Suprapubic skin (tissue), 4 donors: ENCODE measurements around the gene IRF4. TPM values are rescaled to one million over a fixed set of nuclear protein-coding genes. Genes with fewer than 3 reads are reported as not detected.

ENCODE experiments used
- DNase-seq, 2 donors: peaks; one replicate each; pipeline ENCODE4 v3.0.0-alpha.2; 2019; ENCODE audit warnings: low spot score in 2 of 2
- H3K27ac ChIP-seq: fragments of 200-600 bp; sonication (generic); one replicate; pipeline ENCODE4 v1.5.1; 2019
- H3K27me3 ChIP-seq: fragments of 200-600 bp; sonication (generic); one replicate; pipeline ENCODE4 v1.5.1; 2019
- H3K36me3 ChIP-seq: fragments of 200-600 bp; sonication (generic); one replicate; pipeline ENCODE4 v1.5.1; 2019
- H3K4me1 ChIP-seq: fragments of 200-600 bp; sonication (generic); one replicate; pipeline ENCODE4 v1.5.1; 2019
- H3K4me3 ChIP-seq: fragments of 200-600 bp; sonication (generic); one replicate; pipeline ENCODE4 v1.5.1; 2019; ENCODE audit warnings: mild to moderate bottlenecking
- H3K9me3 ChIP-seq: fragments of 200-600 bp; sonication (generic); one replicate; pipeline ENCODE4 v1.5.1; 2019
- EP300 ChIP-seq: sonication (generic); formaldehyde crosslinking; IDR thresholded peaks from one replicate; pipeline ENCODE4 v1.6.1; 2017; ENCODE audit warnings: antibody characterized with exemption
- POLR2A ChIP-seq, 2 donors: fragments of 450-650 bp; IDR thresholded peaks; one replicate each; pipeline ENCODE4 v1.6.1; 2017; ENCODE audit warnings: antibody characterized with exemption in 2 of 2, mild to moderate bottlenecking in 2 of 2, moderate library complexity in 2 of 2
- POLR2AphosphoS5 ChIP-seq, 3 donors: sonication (generic); formaldehyde crosslinking; IDR thresholded peaks; one replicate each; pipeline ENCODE4 v1.6.1; 2017; ENCODE audit warnings: antibody characterized with exemption in 3 of 3
- WGBS: methylation state at CpG from one replicate; pipeline ENCODE4 v1.1.5; 2018; 5-methylcytosine and 5-hydroxymethylcytosine counted together
- total RNA-seq, 4 donors: library from RNA; depleted of rRNA; stranded (reverse); fragments of >200 nt; gene quantifications; one replicate each; pipeline ENCODE4 v1.1.0, GENCODE V29; 2016
- TF ChIP-seq, protein P1 (sequence below), 2 donors: fragments of 200-600 bp in 1 of 2; fragments of 450-650 bp in 1 of 2; sonication (generic) in 1 of 2; IDR thresholded peaks; one replicate each; pipeline ENCODE4 v1.5.1; 2016 to 2019; ENCODE audit warnings: antibody characterized with exemption in 2 of 2, mild to moderate bottlenecking in 1 of 2, moderate library complexity in 1 of 2

IRF4 gene
- total RNA-seq, 4 donors from 2014 or later: 17.3 to 22.8 (median 20.4) TPM

- peaks cover 4% of the 10 kb centered on the region for H3K27me3 ChIP-seq
- TF ChIP-seq POLR2AphosphoS5 (IDR thresholded peaks at IDR 0.05) (no peak), POLR2A (IDR thresholded peaks at IDR 0.05) (no peak), EP300 (no peak)
- TF ChIP-seq, protein P1, sequence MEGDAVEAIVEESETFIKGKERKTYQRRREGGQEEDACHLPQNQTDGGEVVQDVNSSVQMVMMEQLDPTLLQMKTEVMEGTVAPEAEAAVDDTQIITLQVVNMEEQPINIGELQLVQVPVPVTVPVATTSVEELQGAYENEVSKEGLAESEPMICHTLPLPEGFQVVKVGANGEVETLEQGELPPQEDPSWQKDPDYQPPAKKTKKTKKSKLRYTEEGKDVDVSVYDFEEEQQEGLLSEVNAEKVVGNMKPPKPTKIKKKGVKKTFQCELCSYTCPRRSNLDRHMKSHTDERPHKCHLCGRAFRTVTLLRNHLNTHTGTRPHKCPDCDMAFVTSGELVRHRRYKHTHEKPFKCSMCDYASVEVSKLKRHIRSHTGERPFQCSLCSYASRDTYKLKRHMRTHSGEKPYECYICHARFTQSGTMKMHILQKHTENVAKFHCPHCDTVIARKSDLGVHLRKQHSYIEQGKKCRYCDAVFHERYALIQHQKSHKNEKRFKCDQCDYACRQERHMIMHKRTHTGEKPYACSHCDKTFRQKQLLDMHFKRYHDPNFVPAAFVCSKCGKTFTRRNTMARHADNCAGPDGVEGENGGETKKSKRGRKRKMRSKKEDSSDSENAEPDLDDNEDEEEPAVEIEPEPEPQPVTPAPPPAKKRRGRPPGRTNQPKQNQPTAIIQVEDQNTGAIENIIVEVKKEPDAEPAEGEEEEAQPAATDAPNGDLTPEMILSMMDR (IDR thresholded peaks at IDR 0.05): no peak
- H3K36me3 ChIP-seq: no peaks in the 10 kb centered on the region
- no peaks in the 10 kb centered on the region for H3K4me1 ChIP-seq
- no peak for DNase-seq
- H3K4me3 ChIP-seq: no peak overlapping the region
- no peaks in the 10 kb centered on the region for H3K9me3 ChIP-seq
- H3K27ac ChIP-seq: no peak overlapping the region
- 95% methylated on average over 24 of the region's 62 CpGs for WGBS
Measured at GRCh38 chr6:449486-450419, 58.2 kb downstream of the IRF4 start.

- Histone ChIP-seq H3K4me1 (no peaks in the 10 kb centered on the region), H3K27ac (no peak overlapping the region), H3K36me3 (no peaks in the 10 kb centered on the region), H3K27me3 (peaks cover 4% of the 10 kb centered on the region), H3K4me3 (no peak overlapping the region), H3K9me3 (no peaks in the 10 kb centered on the region)
- WGBS: 93% methylated on average over 9 of the region's 12 CpGs
- TF ChIP-seq POLR2A (IDR thresholded peaks at IDR 0.05): no peak
- TF ChIP-seq, protein P1 (IDR thresholded peaks at IDR 0.05): no peak
- no peak for TF ChIP-seq EP300
- TF ChIP-seq POLR2AphosphoS5 (IDR thresholded peaks at IDR 0.05): no peak
- DNase-seq: no peak
Measured at GRCh38 chr6:451336-451735, 59.8 kb downstream of the IRF4 start.

- Histone ChIP-seq H3K36me3 (no peaks in the 10 kb centered on the region), H3K27ac (no peak overlapping the region), H3K27me3 (peaks cover 4% of the 10 kb centered on the region), H3K4me1 (no peaks in the 10 kb centered on the region), H3K4me3 (no peak overlapping the region), H3K9me3 (no peaks in the 10 kb centered on the region)
- WGBS: 82% methylated on average over 8 of the region's 8 CpGs
- TF ChIP-seq, protein P1 (IDR thresholded peaks at IDR 0.05): no peak
- no peak for TF ChIP-seq POLR2AphosphoS5 (IDR thresholded peaks at IDR 0.05)
- TF ChIP-seq EP300: no peak
- no peak for TF ChIP-seq POLR2A (IDR thresholded peaks at IDR 0.05)
- no peak for DNase-seq
Measured at GRCh38 chr6:451847-452246, 60.3 kb downstream of the IRF4 start.

DNA sequence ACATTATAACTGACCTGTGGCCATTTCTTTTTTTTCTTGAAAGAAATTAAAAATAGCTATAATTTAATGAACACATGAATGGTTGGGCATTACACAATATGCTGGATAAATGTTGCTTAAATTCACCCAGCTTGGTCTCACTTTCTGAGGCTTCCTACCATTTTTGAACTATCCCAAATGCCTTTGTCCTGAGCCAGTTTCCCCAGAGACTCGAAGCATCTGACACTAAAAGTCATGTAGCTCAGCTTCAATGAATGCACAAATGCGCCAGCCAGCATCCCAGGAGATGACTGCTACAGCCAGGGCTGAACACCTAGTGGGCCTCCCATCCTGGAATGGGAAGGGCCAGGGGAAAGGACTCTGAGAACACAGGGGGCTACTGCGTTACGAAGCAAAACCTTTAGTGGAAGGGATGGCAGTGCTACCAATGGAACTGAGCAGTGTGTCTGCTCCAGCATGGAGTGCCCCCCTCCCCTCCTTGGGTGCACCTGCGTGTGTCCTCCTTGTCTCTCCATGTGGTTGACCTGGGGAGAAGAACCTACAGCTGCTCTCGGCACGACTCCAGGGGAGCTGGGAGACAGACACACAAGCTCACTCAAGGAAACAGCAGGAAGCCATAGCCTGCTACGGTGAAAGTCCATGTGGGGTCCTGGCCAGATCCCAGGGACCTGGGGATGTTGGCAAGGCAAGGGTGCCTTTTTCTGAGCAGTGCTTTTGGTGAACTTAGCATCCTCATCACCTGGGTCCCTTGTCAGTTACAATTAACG is 60.9 kb downstream of the IRF4 start:
- TF ChIP-seq EP300: no peak
- no peak for TF ChIP-seq POLR2A (IDR thresholded peaks at IDR 0.05)
- TF ChIP-seq POLR2AphosphoS5 (IDR thresholded peaks at IDR 0.05): no peak
- TF ChIP-seq, protein P1 (IDR thresholded peaks at IDR 0.05): no peak
- WGBS: 88% methylated on average over 9 of the region's 9 CpGs
- Histone ChIP-seq H3K27me3 (peaks cover 4% of the 10 kb centered on the region), H3K4me3 (no peak overlapping the region), H3K36me3 (no peaks in the 10 kb centered on the region), H3K4me1 (no peaks in the 10 kb centered on the region), H3K27ac (peak overlapping the region; percentile 49), H3K9me3 (no peaks in the 10 kb centered on the region)
- no peak for DNase-seq

GRCh38 chr6:453152-453551 is 61.6 kb downstream of the IRF4 start:
- Histone ChIP-seq H3K27ac (peak overlapping the region; percentile 61), H3K36me3 (no peaks in the 10 kb centered on the region), H3K4me3 (peak overlapping the region; percentile 14), H3K4me1 (no peaks in the 10 kb centered on the region), H3K9me3 (no peaks in the 10 kb centered on the region), H3K27me3 (peaks cover 4% of the 10 kb centered on the region)
- TF ChIP-seq POLR2AphosphoS5 (IDR thresholded peaks at IDR 0.05): peak in 1 of 3 donors; percentile 33
- TF ChIP-seq, protein P1 (IDR thresholded peaks at IDR 0.05): no peak
- peak in 1 of 2 donors; percentile 41 for TF ChIP-seq POLR2A (IDR thresholded peaks at IDR 0.05)
- TF ChIP-seq EP300: no peak
- WGBS: 56% methylated on average over 11 of the region's 13 CpGs
- DNase-seq: peak in 1 of 2 donors; percentile 91
